ENCODE results near the gene CLMN. TPM values are rescaled to one million over a fixed set of nuclear protein-coding genes. Genes with fewer than 3 reads are reported as not detected.

Gene CLMN
- total and polyA plus RNA-seq, 2 donors (not counting 1 experiment from before 2014, with no cell fraction given), result 9.6 to 51.5 TPM

- Histone ChIP-seq H3K9me3 (ENCODE audit: control extremely low read depth in 1 of 3, control insufficient read depth in 2 of 3, insufficient read depth in 1 of 3, low read length in 2 of 3) (peaks cover 0 to 7% (median 0%) of the 10 kb centered on the region in 3 donors), H3K4me2 (replicated peaks; ENCODE audit: low read depth, low read length, poor library complexity, severe bottlenecking) (no peak overlapping the region), H3K9ac (ENCODE audit: low read length) (no peak overlapping the region), H3K36me3 (replicated peaks in 1 of 2; ENCODE audit: control extremely low read depth in 1 of 2, control insufficient read depth in 1 of 2, extremely low read depth in 1 of 2, insufficient read depth in 2 of 2, low read length in 1 of 2) (no peaks in the 10 kb centered on the region), H3K27me3 (replicated peaks in 1 of 4; ENCODE audit: control extremely low read depth in 1 of 4, control insufficient read depth in 3 of 4, insufficient read depth in 4 of 4, low read length in 3 of 4) (peaks cover 0 to 10% (median 2%) of the 10 kb centered on the region in 4 experiments), H3K4me3 (ENCODE audit: control extremely low read depth in 1 of 5, extremely low read depth in 1 of 5, insufficient read depth in 1 of 5, low read depth in 2 of 5, low read length in 4 of 5) (no peak overlapping the region), H3K27ac (ENCODE audit: low read length in 2 of 2) (no peak overlapping the region), H3K79me2 (ENCODE audit: control insufficient read depth, insufficient read depth, low read length) (no peaks in the 10 kb centered on the region), H3K4me1 (ENCODE audit: control insufficient read depth in 2 of 2, insufficient read depth in 2 of 2, low read length in 2 of 2) (peaks cover 3 to 4% of the 10 kb centered on the region in 2 donors), H4K20me1 (ENCODE audit: control insufficient read depth, insufficient read depth, low read length, poor library complexity, severe bottlenecking) (no peaks in the 10 kb centered on the region), H2AFZ (ENCODE audit: insufficient read depth, low read depth, low read length, poor library complexity, severe bottlenecking) (no peak overlapping the region)
- H3K4me1 Mint-ChIP-seq, result peaks cover 9% of the 10 kb centered on the region
- ATAC-seq (ENCODE audit: low read depth) (no peak), DNase-seq (no peak)
- H3K4me3 Mint-ChIP-seq, result no peak overlapping the region
- no peaks in the 10 kb centered on the region for H3K9me3 Mint-ChIP-seq (ENCODE audit: insufficient read depth)
- 89% methylated on average over 5 of the region's 5 CpGs for WGBS (ENCODE audit: insufficient coverage)
- TF ChIP-seq CTCF (IDR thresholded peaks at IDR 0.05) (no peak), EZH2 (IDR thresholded peaks at IDR 0.05; ENCODE audit: borderline replicate concordance, insufficient read depth, low read depth, low read length, poor library complexity, severe bottlenecking) (no peak)
- intact Hi-C loops (cut with micrococcal nuclease), result no loop called here
- ChIA-PET POLR2A (no interaction called here), CTCF (interaction anchor here (0.8 to 1.5 kb wide), 2 partner anchors 8 to 17 kb away, joined by 3 to 4 read pairs; partner anchors contain the start of gene CLMN)
- H3K27ac Mint-ChIP-seq, result no peak overlapping the region
- H3K27me3 Mint-ChIP-seq, result peaks cover 30% of the 10 kb centered on the region
These were observed 16.6 kb upstream of the CLMN start for GRCh38 chr14:95336192-95336760.

GRCh38 chr14:95335071-95335470, 15.4 kb upstream of the CLMN start:
- Histone ChIP-seq H3K79me2 (ENCODE audit: control insufficient read depth, insufficient read depth, low read length) (no peaks in the 10 kb centered on the region), H3K27ac (ENCODE audit: low read length in 2 of 2) (no peak overlapping the region), H3K36me3 (replicated peaks in 1 of 2; ENCODE audit: control extremely low read depth in 1 of 2, control insufficient read depth in 1 of 2, extremely low read depth in 1 of 2, insufficient read depth in 2 of 2, low read length in 1 of 2) (no peaks in the 10 kb centered on the region), H3K27me3 (replicated peaks in 1 of 4; ENCODE audit: control extremely low read depth in 1 of 4, control insufficient read depth in 3 of 4, insufficient read depth in 4 of 4, low read length in 3 of 4) (peaks cover 0 to 4% (median 1%) of the 10 kb centered on the region in 4 experiments), H3K4me3 (ENCODE audit: control extremely low read depth in 1 of 5, extremely low read depth in 1 of 5, insufficient read depth in 1 of 5, low read depth in 2 of 5, low read length in 4 of 5) (no peak overlapping the region), H3K9ac (ENCODE audit: low read length) (no peak overlapping the region), H3K4me1 (ENCODE audit: control insufficient read depth in 2 of 2, insufficient read depth in 2 of 2, low read length in 2 of 2) (peaks cover 3 to 5% of the 10 kb centered on the region in 2 donors), H3K9me3 (ENCODE audit: control extremely low read depth in 1 of 3, control insufficient read depth in 2 of 3, insufficient read depth in 1 of 3, low read length in 2 of 3) (peaks cover 0 to 4% (median 0%) of the 10 kb centered on the region in 3 donors), H3K4me2 (replicated peaks; ENCODE audit: low read depth, low read length, poor library complexity, severe bottlenecking) (no peak overlapping the region), H2AFZ (ENCODE audit: insufficient read depth, low read depth, low read length, poor library complexity, severe bottlenecking) (no peak overlapping the region), H4K20me1 (ENCODE audit: control insufficient read depth, insufficient read depth, low read length, poor library complexity, severe bottlenecking) (no peaks in the 10 kb centered on the region)
- intact Hi-C loops (cut with micrococcal nuclease), result no loop called here
- 100% methylated on average over 2 of the region's 2 CpGs for WGBS (ENCODE audit: insufficient coverage)
- no peak for DNase-seq
- H3K4me1 Mint-ChIP-seq, result peaks cover 9% of the 10 kb centered on the region
- H3K27me3 Mint-ChIP-seq, result peaks cover 23% of the 10 kb centered on the region
- no peak overlapping the region for H3K4me3 Mint-ChIP-seq
- TF ChIP-seq CTCF (IDR thresholded peaks at IDR 0.05) (no peak), EZH2 (IDR thresholded peaks at IDR 0.05; ENCODE audit: borderline replicate concordance, insufficient read depth, low read depth, low read length, poor library complexity, severe bottlenecking) (no peak)
- H3K27ac Mint-ChIP-seq, result no peak overlapping the region
- H3K9me3 Mint-ChIP-seq (ENCODE audit: insufficient read depth), result no peaks in the 10 kb centered on the region
- CTCF ChIA-PET, result no interaction called here
- no peak for ATAC-seq (ENCODE audit: low read depth)
- POLR2A ChIA-PET, result no interaction called here
